ENCODE measurements around the gene TK1. TPM values are rescaled to one million over a fixed set of nuclear protein-coding genes. Genes with fewer than 3 reads are reported as not detected.
"Not testable (repeated sequence)": the region's sequence is repeated elsewhere in the genome, so short reads cannot be mapped to it uniquely, and the experiment has no call there.

The TK1 gene
- total RNA-seq, 1 experiment from 2014 or later = 153 TPM

GRCh38 chr17:78141437-78142118 is 45.3 kb downstream of the TK1 start:
- peaks cover 39% of the 10 kb centered on the region for H3K4me1 ChIP-seq (ENCODE audit: control insufficient read depth, insufficient read depth, low read length)
- H3K36me3 ChIP-seq (ENCODE audit: control insufficient read depth, insufficient read depth, low read length) = no peaks in the 10 kb centered on the region
- no peaks in the 10 kb centered on the region for H3K9me3 ChIP-seq (ENCODE audit: control insufficient read depth, insufficient read depth, low read depth, low read length)
- intact Hi-C loops (cut with micrococcal nuclease; ENCODE audit: unreplicated experiment) (no loop called here), in situ Hi-C loops (cut with HindIII; ENCODE audit: low pct_unique_long_range_greater_than_20kb, low sequenced_read_pairs) (no loop called here)
- TF ChIP-seq, protein P1, sequence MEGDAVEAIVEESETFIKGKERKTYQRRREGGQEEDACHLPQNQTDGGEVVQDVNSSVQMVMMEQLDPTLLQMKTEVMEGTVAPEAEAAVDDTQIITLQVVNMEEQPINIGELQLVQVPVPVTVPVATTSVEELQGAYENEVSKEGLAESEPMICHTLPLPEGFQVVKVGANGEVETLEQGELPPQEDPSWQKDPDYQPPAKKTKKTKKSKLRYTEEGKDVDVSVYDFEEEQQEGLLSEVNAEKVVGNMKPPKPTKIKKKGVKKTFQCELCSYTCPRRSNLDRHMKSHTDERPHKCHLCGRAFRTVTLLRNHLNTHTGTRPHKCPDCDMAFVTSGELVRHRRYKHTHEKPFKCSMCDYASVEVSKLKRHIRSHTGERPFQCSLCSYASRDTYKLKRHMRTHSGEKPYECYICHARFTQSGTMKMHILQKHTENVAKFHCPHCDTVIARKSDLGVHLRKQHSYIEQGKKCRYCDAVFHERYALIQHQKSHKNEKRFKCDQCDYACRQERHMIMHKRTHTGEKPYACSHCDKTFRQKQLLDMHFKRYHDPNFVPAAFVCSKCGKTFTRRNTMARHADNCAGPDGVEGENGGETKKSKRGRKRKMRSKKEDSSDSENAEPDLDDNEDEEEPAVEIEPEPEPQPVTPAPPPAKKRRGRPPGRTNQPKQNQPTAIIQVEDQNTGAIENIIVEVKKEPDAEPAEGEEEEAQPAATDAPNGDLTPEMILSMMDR (IDR thresholded peaks at IDR 0.05) = no peak
- TF ChIP-seq TCF7L2 (IDR thresholded peaks at IDR 0.05; ENCODE audit: low read depth, low read length) = no peak
- no peak for TF ChIP-seq SIN3A (IDR thresholded peaks at IDR 0.05; ENCODE audit: borderline replicate concordance, insufficient read depth, low read depth, low read length)
- no peak for TF ChIP-seq REST (IDR thresholded peaks at IDR 0.05; ENCODE audit: insufficient read depth in 1 of 2, low read depth in 2 of 2, low read length in 1 of 2)
- no peak for TF ChIP-seq POLR2AphosphoS5 (IDR thresholded peaks at IDR 0.05; ENCODE audit: low read depth, low read length)
- peak overlapping the region; percentile 62 for H3K27ac ChIP-seq (ENCODE audit: low read length)
- H3K27me3 ChIP-seq (ENCODE audit: control insufficient read depth, insufficient read depth, low read length) = no peaks in the 10 kb centered on the region
- ATAC-seq = no peak
- H3K4me3 ChIP-seq (ENCODE audit: low read depth in 2 of 2, low read length in 2 of 2) = peak overlapping the region in 1 of 2 experiments; percentile 48; a peak in 2 of 4 replicates
- no peak for DNase-seq (ENCODE audit: low read depth, low spot score)
- CTCF ChIA-PET = interaction anchor here (0.5 kb wide), 1 partner anchor 31 kb away, joined by 3 read pairs; no protein-coding TSS in a partner anchor
- BruUV-seq (replicated peaks) = no TSS peak
- POLR2A ChIA-PET = interaction anchor here (0.5 to 1.2 kb wide), 2 partner anchors 28 to 1405 kb away, joined by 3 read pairs; no protein-coding TSS in a partner anchor

- ATAC-seq (peak; percentile 88), DNase-seq (ENCODE audit: low read depth, low spot score) (peak; percentile 77)
- peaks cover 35% of the 10 kb centered on the region for H3K4me1 ChIP-seq (ENCODE audit: control insufficient read depth, insufficient read depth, low read length)
- ChIA-PET CTCF (interaction anchor here (0.5 to 1.2 kb wide), 5 partner anchors 15 to 316 kb away, joined by 3 to 5 read pairs (median 3); no protein-coding TSS in a partner anchor), POLR2A (interaction anchor here (0.6 to 0.7 kb wide), 2 partner anchors 16 to 211 kb away, joined by 3 to 5 read pairs; no protein-coding TSS in a partner anchor)
- no peaks in the 10 kb centered on the region for H3K27me3 ChIP-seq (ENCODE audit: control insufficient read depth, insufficient read depth, low read length)
- peak overlapping the region; percentile 62 for H3K27ac ChIP-seq (ENCODE audit: low read length)
- peak overlapping the region; percentile 42 to 48 for H3K4me3 ChIP-seq (ENCODE audit: low read depth in 2 of 2, low read length in 2 of 2)
- intact Hi-C loops (cut with micrococcal nuclease; ENCODE audit: unreplicated experiment) (no loop called here), in situ Hi-C loops (cut with HindIII; ENCODE audit: low pct_unique_long_range_greater_than_20kb, low sequenced_read_pairs) (no loop called here)
- no peaks in the 10 kb centered on the region for H3K9me3 ChIP-seq (ENCODE audit: control insufficient read depth, insufficient read depth, low read depth, low read length)
- no peaks in the 10 kb centered on the region for H3K36me3 ChIP-seq (ENCODE audit: control insufficient read depth, insufficient read depth, low read length)
- no TSS peak for BruUV-seq (replicated peaks)
- TF ChIP-seq REST (IDR thresholded peaks at IDR 0.05; ENCODE audit: insufficient read depth in 1 of 2, low read depth in 2 of 2, low read length in 1 of 2) = no peak
- peak; percentile 82 for TF ChIP-seq POLR2AphosphoS5 (IDR thresholded peaks at IDR 0.05; ENCODE audit: low read depth, low read length)
- TF ChIP-seq SIN3A (IDR thresholded peaks at IDR 0.05; ENCODE audit: borderline replicate concordance, insufficient read depth, low read depth, low read length) = no peak
Measured at GRCh38 chr17:78140169-78141051, 46.4 kb downstream of the TK1 start.

GRCh38 chr17:78139861-78140168 is 47.0 kb downstream of the TK1 start:
- H3K9me3 ChIP-seq (ENCODE audit: control insufficient read depth, insufficient read depth, low read depth, low read length); DNase-seq (ENCODE audit: low read depth, low spot score); H3K27me3 ChIP-seq (ENCODE audit: control insufficient read depth, insufficient read depth, low read length); in situ Hi-C loops (cut with HindIII; ENCODE audit: low pct_unique_long_range_greater_than_20kb, low sequenced_read_pairs); BruUV-seq (replicated peaks); H3K36me3 ChIP-seq (ENCODE audit: control insufficient read depth, insufficient read depth, low read length); ATAC-seq; intact Hi-C loops (cut with micrococcal nuclease; ENCODE audit: unreplicated experiment): not testable (repeated sequence)
- CTCF ChIA-PET = interaction anchor here (0.7 to 1.2 kb wide), 2 partner anchors 30 to 120 kb away, joined by 3 to 5 read pairs; no protein-coding TSS in a partner anchor
- POLR2A ChIA-PET = interaction anchor here (0.6 to 0.7 kb wide), 2 partner anchors 17 to 212 kb away, joined by 3 to 5 read pairs; no protein-coding TSS in a partner anchor
- Histone ChIP-seq H3K4me1 (ENCODE audit: control insufficient read depth, insufficient read depth, low read length) (peaks cover 29% of the 10 kb centered on the region), H3K4me3 (ENCODE audit: low read depth in 2 of 2, low read length in 2 of 2) (peak overlapping the region in 1 of 2 experiments; percentile 45; a peak in 3 of 4 replicates), H3K27ac (ENCODE audit: low read length) (peak overlapping the region; percentile 49; the same call in 1 of the 2 replicates)
